NCI-H82 treated with DMSO at 0.1 percent for 48 hours (cell line): Measurements from ENCODE around the gene NQO2.
"Not testable (repeated sequence)": the region's sequence is repeated elsewhere in the genome, so short reads cannot be mapped to it uniquely, and the experiment has no call there.

Experiments used
- DNase-seq: peaks from one replicate; lab custom pipeline; 2025; ENCODE audit not compliant: unreplicated experiment; lab: John Stamatoyannopoulos, UW

The NQO2 gene

GRCh38 chr6:3036861-3037637 lies 37.4 kb downstream of the NQO2 start:
- no peak for DNase-seq

GRCh38 chr6:3037638-3038365 lies 38.1 kb downstream of the NQO2 start:
- peak; percentile 86 for DNase-seq

- DNase-seq: no peak
Measured at GRCh38 chr6:3039384-3039783, 39.7 kb downstream of the NQO2 start.

- DNase-seq: no peak
Measured at GRCh38 chr6:3041147-3041546, 41.5 kb downstream of the NQO2 start.

- peak; percentile 28 for DNase-seq
Measured at GRCh38 chr6:3041606-3042005, 41.9 kb downstream of the NQO2 start.

- DNase-seq: no peak
Measured at GRCh38 chr6:3045369-3045768, 45.7 kb downstream of the NQO2 start.

GRCh38 chr6:3045777-3046176 lies 46.1 kb downstream of the NQO2 start:
- DNase-seq: no peak

GRCh38 chr6:3046295-3046694 lies 46.6 kb downstream of the NQO2 start:
- no peak for DNase-seq

GRCh38 chr6:3048009-3048408 lies 48.3 kb downstream of the NQO2 start:
- DNase-seq: not testable (repeated sequence)

GRCh38 chr6:3052481-3053230 lies 53.0 kb downstream of the NQO2 start:
- no peak for DNase-seq

GRCh38 chr6:3053231-3053508 lies 53.5 kb downstream of the NQO2 start:
- DNase-seq: no peak

GRCh38 chr6:3054229-3055157 lies 54.8 kb downstream of the NQO2 start:
- DNase-seq: not testable (repeated sequence)

- not testable (repeated sequence) for DNase-seq
Measured at GRCh38 chr6:3055158-3055499, 55.4 kb downstream of the NQO2 start.

GRCh38 chr6:3057063-3057770 lies 57.5 kb downstream of the NQO2 start:
- DNase-seq: no peak

- no peak for DNase-seq
Measured at GRCh38 chr6:3058957-3059356, 59.3 kb downstream of the NQO2 start.

- DNase-seq: not testable (repeated sequence)
Measured at GRCh38 chr6:3060092-3060491, 60.4 kb downstream of the NQO2 start.

- DNase-seq: no peak
Measured at GRCh38 chr6:3061501-3061941, 61.8 kb downstream of the NQO2 start.

GRCh38 chr6:3063340-3063732 lies 63.6 kb downstream of the NQO2 start:
- DNase-seq: not testable (repeated sequence)

- peak; percentile 8 for DNase-seq
Measured at GRCh38 chr6:3063733-3064700, 64.3 kb downstream of the NQO2 start.
